OCI-LY7 (cell line): Measurements from ENCODE around the gene LIMK2.

Experiments used
- EZH2phosphoT487 ChIP-seq: fragments of 200-600 bp; sonication (generic); IDR thresholded peaks from 2 replicates; pipeline ENCODE4 v1.6.1; 2018; ENCODE audit warnings: low read depth, borderline replicate concordance, mild to moderate bottlenecking, mixed run types, antibody characterized with exemption, low read length, moderate library complexity, mixed read lengths
- TF ChIP-seq, protein P1 (sequence below): fragments of 200-600 bp; sonication (generic); conservative IDR thresholded peaks from 2 replicates; pipeline ENCODE4 v1.5.1; 2014; ENCODE audit warnings: mild to moderate bottlenecking, antibody characterized with exemption, low read length, moderate library complexity, mixed read lengths

DNA sequence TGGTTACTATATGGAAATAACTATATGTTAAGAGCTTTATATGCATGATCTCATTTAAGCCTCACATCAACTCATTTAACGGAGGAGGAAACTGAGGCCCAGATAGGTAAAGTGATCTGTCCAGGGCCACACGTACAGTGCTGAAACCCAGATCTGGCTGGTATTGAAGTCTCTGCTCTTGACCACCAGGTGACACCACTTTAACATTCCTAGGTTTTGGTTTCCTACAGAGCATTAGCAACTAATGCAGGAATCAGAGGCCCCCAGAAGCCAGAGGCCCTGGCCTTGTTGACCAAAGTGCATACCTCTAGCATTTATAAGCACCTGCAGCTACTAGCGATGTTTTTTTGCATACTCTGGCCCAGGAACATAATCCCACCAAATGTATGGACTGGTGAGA lies 12.9 kb upstream of the LIMK2 start:
- TF ChIP-seq, protein P1, sequence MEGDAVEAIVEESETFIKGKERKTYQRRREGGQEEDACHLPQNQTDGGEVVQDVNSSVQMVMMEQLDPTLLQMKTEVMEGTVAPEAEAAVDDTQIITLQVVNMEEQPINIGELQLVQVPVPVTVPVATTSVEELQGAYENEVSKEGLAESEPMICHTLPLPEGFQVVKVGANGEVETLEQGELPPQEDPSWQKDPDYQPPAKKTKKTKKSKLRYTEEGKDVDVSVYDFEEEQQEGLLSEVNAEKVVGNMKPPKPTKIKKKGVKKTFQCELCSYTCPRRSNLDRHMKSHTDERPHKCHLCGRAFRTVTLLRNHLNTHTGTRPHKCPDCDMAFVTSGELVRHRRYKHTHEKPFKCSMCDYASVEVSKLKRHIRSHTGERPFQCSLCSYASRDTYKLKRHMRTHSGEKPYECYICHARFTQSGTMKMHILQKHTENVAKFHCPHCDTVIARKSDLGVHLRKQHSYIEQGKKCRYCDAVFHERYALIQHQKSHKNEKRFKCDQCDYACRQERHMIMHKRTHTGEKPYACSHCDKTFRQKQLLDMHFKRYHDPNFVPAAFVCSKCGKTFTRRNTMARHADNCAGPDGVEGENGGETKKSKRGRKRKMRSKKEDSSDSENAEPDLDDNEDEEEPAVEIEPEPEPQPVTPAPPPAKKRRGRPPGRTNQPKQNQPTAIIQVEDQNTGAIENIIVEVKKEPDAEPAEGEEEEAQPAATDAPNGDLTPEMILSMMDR: peak; percentile 52
- TF ChIP-seq EZH2phosphoT487: no peak
